Mesodermal cell (in vitro differentiated cells): ENCODE measurements around the gene PRPF18.

Experiments
- H3K27ac ChIP-seq: 2 replicates; pipeline ENCODE4 v1.7.0; 2013; ENCODE audit warnings: mild to moderate bottlenecking, low read depth, low read length, moderate library complexity; ENCODE audit not compliant: severe bottlenecking
- H3K36me3 ChIP-seq: 2 replicates; pipeline ENCODE4 v1.7.1; 2013; ENCODE audit warnings: mild to moderate bottlenecking, low read length, moderate library complexity; ENCODE audit not compliant: control insufficient read depth, insufficient read depth
- H3K4me1 ChIP-seq: one replicate; pipeline ENCODE4 v1.7.1; 2013; ENCODE audit warnings: mild to moderate bottlenecking, low read length; ENCODE audit not compliant: insufficient read depth, control insufficient read depth, poor library complexity, severe bottlenecking
- H3K4me3 ChIP-seq: 2 replicates; pipeline ENCODE4 v1.7.0; 2013; ENCODE audit warnings: low read length, control low read depth, mild to moderate bottlenecking; ENCODE audit not compliant: insufficient read depth, poor library complexity, severe bottlenecking; ENCODE audit errors: extremely low read depth
- H3K9me3 ChIP-seq: 2 replicates; pipeline ENCODE4 v1.7.1; 2013; ENCODE audit warnings: mild to moderate bottlenecking, low read length, moderate library complexity; ENCODE audit not compliant: control insufficient read depth
- WGBS, 2 experiments: methylation state at CpG; one replicate each; pipeline ENCODE4 v1.1.5; 2013; ENCODE audit warnings: missing lambda C conversion rate in 2 of 2; ENCODE audit not compliant: insufficient coverage in 2 of 2; 5-methylcytosine and 5-hydroxymethylcytosine counted together

Gene PRPF18

DNA sequence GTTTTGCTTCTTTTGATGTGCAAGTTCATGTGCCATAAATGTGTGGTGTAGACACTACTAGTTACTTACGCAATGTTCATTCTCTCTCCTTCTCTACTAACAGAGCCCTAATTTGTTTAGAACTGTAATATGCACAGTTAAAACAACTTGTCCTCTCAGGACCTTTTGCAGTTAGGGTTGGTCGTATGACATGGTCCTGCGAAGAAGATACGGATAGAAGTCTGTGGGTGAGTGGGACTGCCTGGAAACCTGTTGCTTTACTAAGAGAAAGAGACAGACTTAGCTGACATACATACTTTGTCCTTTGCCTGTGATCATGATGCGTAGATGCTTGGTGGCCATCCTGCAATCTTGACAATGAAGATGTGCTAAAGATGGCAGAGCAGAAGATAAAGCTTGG is 51.1 kb downstream of the PRPF18 start:
- H3K27ac ChIP-seq = no peak overlapping the region
- H3K4me3 ChIP-seq = no peak overlapping the region
- WGBS, 2 experiments = 100% methylated on average over 4 of the region's 5 CpGs; no CpG with 5 or more reads in 1 of the 2 experiments
- peaks cover 10% of the 10 kb centered on the region for H3K9me3 ChIP-seq
- no peaks in the 10 kb centered on the region for H3K4me1 ChIP-seq
- H3K36me3 ChIP-seq = peaks cover 30% of the 10 kb centered on the region

DNA sequence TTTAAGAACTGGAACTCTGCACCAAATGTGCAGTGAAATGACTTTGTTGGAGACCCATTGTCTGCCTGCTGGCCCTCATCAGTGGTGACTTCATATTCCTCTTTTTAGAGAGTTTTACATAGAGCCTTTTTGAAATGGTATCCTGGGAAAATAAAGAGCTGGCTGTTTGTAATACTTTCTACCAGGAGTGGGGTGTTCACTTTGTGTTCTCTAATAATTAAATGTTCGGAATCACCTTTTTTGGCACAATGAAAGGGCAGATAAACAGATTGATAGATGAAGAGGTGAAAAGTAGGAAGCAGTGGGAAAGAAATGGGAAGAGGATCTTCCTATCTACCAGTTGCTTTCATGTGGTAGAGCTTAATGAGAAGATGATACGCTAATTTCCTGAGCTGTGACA is 55.5 kb downstream of the PRPF18 start:
- H3K4me1 ChIP-seq = no peaks in the 10 kb centered on the region
- peaks cover 13% of the 10 kb centered on the region for H3K9me3 ChIP-seq
- no peak overlapping the region for H3K27ac ChIP-seq
- no peak overlapping the region for H3K4me3 ChIP-seq
- 83 to 100% methylated on average over 1 to 2 of the region's 2 CpGs for WGBS, 2 experiments
- peaks cover 71% of the 10 kb centered on the region for H3K36me3 ChIP-seq

DNA sequence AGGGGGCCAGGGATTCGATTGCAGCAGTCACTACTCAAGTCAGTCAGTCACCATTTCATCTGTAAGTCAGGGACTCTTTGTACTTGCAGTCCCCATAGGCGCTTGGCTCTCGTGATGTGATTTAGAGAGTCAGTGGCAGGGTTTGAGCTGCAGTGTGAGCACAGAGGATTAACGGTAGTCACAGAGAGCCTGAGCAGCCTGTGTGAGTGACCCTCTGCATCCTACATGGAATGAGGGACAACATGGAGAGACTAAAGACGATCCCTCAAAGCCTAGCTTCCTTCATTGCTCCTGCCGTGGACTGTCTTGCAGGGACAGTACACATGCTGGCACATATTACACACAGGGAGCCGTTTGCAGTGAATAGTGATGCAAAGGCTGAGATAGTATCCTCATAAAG is 56.3 kb downstream of the PRPF18 start:
- 89 to 90% methylated on average over 5 to 6 of the region's 7 CpGs for WGBS, 2 experiments
- Histone ChIP-seq H3K4me1 (no peaks in the 10 kb centered on the region), H3K4me3 (no peak overlapping the region), H3K36me3 (peaks cover 75% of the 10 kb centered on the region), H3K9me3 (peaks cover 13% of the 10 kb centered on the region), H3K27ac (no peak overlapping the region)

DNA sequence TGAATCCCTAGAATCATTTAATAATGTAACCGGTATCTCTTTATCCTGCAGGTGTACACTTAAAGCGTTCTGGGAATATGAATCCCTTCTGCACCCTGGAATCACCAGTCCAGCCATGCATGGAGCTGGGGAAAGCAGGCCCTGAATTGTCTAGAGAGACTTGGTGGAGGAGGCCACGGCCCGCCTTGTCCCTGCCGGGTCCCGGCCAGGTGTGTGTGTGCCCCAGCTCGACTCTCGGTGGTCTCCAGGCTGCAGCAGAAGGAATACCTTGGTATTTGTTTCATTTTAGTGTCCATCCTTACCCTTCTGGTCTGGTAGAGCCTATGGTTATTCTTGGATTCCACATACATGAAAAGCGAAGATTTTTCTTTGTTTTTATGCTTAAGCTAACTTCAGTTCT is 58.1 kb downstream of the PRPF18 start:
- 95 to 96% methylated on average over 7 to 8 of the region's 9 CpGs for WGBS, 2 experiments
- Histone ChIP-seq H3K4me3 (no peak overlapping the region), H3K27ac (no peak overlapping the region), H3K9me3 (peaks cover 13% of the 10 kb centered on the region), H3K36me3 (peaks cover 81% of the 10 kb centered on the region), H3K4me1 (no peaks in the 10 kb centered on the region)

DNA sequence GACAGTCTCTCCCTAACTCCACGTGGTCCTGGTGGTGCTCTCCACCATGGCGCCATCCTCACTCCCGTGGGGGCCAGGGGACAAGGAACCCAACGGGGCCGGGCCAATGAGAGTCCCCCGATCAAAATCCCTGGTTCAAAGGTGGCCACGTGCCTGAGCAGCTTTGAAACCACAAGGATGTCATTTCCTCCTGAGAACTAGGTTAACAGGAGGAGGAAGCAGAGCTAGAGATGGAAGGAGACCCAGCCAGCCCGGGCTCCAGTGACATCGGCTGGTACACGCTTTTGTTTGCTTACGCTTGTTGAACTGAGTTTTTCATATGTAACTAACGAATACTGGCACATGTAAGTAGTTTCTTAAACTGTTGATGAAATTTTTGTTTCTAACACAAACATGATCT is 61.7 kb downstream of the PRPF18 start:
- Histone ChIP-seq H3K36me3 (peaks cover 95% of the 10 kb centered on the region), H3K27ac (no peak overlapping the region), H3K4me1 (no peaks in the 10 kb centered on the region), H3K9me3 (no peaks in the 10 kb centered on the region), H3K4me3 (no peak overlapping the region)
- 95 to 96% methylated on average over 11 to 12 of the region's 12 CpGs for WGBS, 2 experiments

DNA sequence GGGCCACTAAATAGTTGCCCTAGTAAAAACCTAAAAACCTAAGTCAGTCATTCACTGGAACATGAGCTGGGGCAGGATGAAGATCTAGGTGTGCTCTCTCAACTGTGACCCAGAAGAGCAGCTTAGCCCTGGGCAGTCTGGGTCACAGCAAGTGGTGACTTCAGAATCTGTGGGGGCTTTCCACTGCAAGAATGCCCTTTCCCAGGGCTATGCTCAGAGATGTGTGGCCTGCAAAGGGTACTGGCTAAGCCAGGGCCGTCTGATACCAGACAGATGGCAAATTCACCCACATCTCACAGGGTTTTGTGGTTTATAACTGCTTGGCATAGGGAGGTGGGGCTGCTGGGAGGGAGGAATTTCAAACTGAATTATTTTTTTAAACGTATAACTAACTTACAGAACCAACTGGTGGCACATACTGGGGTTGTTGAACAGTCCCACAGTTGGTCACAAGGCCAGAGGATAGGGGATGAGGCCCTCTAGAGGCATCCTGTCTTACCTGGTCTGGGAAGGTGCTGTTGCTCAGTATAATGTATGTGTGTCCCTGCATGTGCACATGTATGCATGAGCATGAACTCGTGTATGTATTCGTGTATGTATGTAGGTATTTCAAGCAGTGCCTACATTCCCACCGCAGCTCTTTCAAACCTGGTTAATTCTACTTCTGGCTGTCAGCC is 63.2 kb downstream of the PRPF18 start:
- H3K4me3 ChIP-seq = no peak overlapping the region
- WGBS, 2 experiments = 90% methylated on average over 3 of the region's 5 CpGs; no CpG with 5 or more reads in 1 of the 2 experiments
- peaks cover 98% of the 10 kb centered on the region for H3K36me3 ChIP-seq
- H3K27ac ChIP-seq = peak overlapping the region; percentile 10
- H3K4me1 ChIP-seq = no peaks in the 10 kb centered on the region
- no peaks in the 10 kb centered on the region for H3K9me3 ChIP-seq

DNA sequence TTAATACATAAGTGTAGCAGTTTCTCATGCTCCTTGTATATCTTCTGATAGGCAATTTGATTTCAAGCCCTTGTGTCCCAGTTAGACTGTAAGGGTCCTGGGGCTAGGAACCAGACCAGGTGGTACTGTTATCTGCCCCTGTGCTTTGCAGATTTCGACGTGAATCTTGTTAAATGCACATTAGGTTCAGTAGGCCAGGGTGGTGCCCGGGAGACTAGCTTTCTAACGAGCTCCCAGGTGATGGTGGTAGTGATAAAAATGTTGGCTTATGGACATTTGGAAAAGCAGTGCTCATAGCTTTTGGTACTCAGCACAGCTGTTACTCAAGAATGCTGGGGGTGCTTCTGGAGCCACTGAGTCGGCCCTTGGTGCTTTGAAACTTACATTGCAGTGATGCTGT is 64.2 kb downstream of the PRPF18 start:
- H3K9me3 ChIP-seq = no peaks in the 10 kb centered on the region
- H3K27ac ChIP-seq = no peak overlapping the region
- peaks cover 98% of the 10 kb centered on the region for H3K36me3 ChIP-seq
- H3K4me1 ChIP-seq = no peaks in the 10 kb centered on the region
- WGBS, 2 experiments = 85 to 97% methylated on average over 4 to 5 of the region's 5 CpGs
- no peak overlapping the region for H3K4me3 ChIP-seq

DNA sequence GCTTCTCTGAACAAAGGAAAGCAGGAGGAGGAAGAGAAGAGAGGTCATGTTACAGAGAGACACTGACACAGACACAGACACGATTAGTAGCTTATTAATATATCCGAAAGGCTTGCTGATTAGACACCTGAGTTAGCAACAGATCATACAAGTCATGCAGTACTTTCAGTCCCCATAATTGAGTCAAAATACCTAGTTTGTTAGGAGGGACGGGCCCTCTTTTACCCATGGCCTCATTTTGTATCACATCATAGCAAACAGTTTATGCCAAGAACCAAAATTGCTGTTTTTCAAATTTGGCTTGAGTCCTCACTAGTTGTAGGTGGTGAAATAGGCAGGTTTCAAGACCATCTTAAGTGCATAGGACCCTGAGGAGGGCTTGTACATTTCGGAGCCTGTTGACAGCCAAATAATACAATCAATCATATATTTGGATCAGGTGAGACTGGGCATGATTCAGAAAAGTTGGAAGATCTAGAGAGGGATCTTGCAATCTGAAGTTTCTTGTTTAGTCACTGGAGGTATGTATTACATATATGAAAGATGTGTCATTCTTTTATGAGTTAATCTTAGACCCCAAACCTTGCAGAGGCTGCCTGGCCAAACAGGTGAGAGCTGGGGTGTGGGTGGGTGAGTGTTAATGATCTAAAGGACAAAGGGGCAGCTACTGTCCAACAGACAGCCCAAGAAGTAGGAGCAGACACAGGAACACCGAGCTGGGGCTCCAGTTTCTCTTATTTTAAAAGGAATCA is 65.4 kb downstream of the PRPF18 start:
- Histone ChIP-seq H3K36me3 (peaks cover 92% of the 10 kb centered on the region), H3K27ac (no peak overlapping the region), H3K4me1 (no peaks in the 10 kb centered on the region), H3K9me3 (no peaks in the 10 kb centered on the region), H3K4me3 (no peak overlapping the region)
- WGBS, 2 experiments = 93 to 98% methylated on average over 2 to 4 of the region's 5 CpGs

DNA sequence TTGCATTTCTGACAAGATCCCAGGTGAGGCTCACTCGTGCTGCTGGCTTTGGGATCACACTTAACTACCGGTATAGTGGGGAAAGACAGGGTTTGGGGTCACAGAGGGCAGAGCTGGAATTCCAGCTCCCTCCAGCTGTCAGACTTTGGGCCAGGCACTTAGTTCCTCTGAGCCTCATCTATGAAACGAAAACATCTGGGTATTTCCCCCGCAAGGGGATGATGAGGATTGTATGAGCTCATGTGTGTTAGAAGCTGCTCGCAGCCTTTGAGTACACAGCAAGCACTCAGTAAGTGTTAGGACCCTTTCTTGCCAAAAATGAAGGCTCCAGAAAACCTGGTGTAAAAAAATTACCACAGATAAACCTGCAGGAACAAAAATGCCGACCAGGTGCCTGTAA is 66.1 kb downstream of the PRPF18 start:
- no peaks in the 10 kb centered on the region for H3K4me1 ChIP-seq
- no peak overlapping the region for H3K27ac ChIP-seq
- H3K4me3 ChIP-seq = no peak overlapping the region
- 96 to 99% methylated on average over 4 to 6 of the region's 6 CpGs for WGBS, 2 experiments
- H3K9me3 ChIP-seq = no peaks in the 10 kb centered on the region
- peaks cover 92% of the 10 kb centered on the region for H3K36me3 ChIP-seq

DNA sequence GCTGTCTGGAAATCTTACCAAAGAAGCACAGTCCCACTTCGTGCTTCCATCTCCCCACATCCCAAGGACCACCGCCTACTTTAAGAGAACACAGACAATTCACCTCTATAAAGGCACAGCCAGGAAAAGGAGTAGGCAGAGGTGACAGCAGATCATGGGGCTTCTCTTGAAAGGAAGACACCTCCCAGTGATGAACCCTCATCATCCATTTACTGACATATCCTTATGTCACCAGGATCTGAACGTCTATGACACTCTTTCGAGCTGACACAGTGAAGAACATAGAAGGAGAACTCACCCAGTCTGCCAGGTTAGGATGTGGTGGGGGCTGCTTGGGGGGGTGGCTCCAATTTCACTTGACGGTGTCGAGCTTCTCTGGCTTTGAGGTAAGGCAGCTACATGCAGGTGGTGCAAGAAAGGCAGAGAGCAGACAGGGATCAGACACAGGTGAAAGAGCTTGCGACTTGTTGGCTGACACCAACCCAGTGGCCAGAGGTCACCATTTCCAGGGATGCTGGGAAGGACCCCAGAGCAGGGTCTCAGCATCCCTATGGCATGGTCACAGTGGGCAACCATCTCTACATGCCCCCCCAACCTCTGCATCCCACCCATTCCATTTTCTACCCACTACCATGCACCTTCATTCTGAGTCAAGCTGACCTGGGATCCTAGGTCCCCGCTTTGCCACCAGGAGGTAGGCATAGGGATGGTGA is 67.5 kb downstream of the PRPF18 start:
- 93 to 100% methylated on average over 3 to 5 of the region's 8 CpGs for WGBS, 2 experiments
- H3K36me3 ChIP-seq = peaks cover 93% of the 10 kb centered on the region
- no peak overlapping the region for H3K27ac ChIP-seq

More for the DNA sequence above, 67.5 kb downstream of the PRPF18 start:
- H3K4me1 ChIP-seq = no peaks in the 10 kb centered on the region
- no peaks in the 10 kb centered on the region for H3K9me3 ChIP-seq
- no peak overlapping the region for H3K4me3 ChIP-seq
